Mucosa of stomach (tissue), 1 donor: ENCODE results near the gene TRIM24.
"Not testable (repeated sequence)": the region's sequence is repeated elsewhere in the genome, so short reads cannot be mapped to it uniquely, and the experiment has no call there.

ENCODE experiments used
- H3K27me3 ChIP-seq: one replicate; pipeline ENCODE4 v1.7.0; 2013; ENCODE audit warnings: mild to moderate bottlenecking, low read length; ENCODE audit not compliant: control insufficient read depth, insufficient read depth
- H3K36me3 ChIP-seq: one replicate; pipeline ENCODE4 v1.7.0; 2013; ENCODE audit warnings: low read length; ENCODE audit not compliant: control insufficient read depth, insufficient read depth
- H3K4me1 ChIP-seq: one replicate; pipeline ENCODE4 v1.7.0; 2013; ENCODE audit warnings: mild to moderate bottlenecking, low read length; ENCODE audit not compliant: control insufficient read depth, insufficient read depth
- H3K4me3 ChIP-seq: one replicate; pipeline ENCODE4 v1.7.0; 2013; ENCODE audit warnings: low read length
- H3K9ac ChIP-seq: one replicate; pipeline ENCODE4 v1.7.0; 2013; ENCODE audit warnings: mild to moderate bottlenecking, low read length, moderate library complexity
- H3K9me3 ChIP-seq: one replicate; pipeline ENCODE4 v1.7.0; 2013; ENCODE audit warnings: mild to moderate bottlenecking, low read length, moderate library complexity; ENCODE audit not compliant: control insufficient read depth
- donor health status: Pancreatic carcinoma.

TRIM24 gene

GRCh38 chr7:138460176-138460648 is at the start of gene TRIM24:
Gene TRIM24 (plus strand): TSS chr7:138460259. CDS start chr7:138460549, 290 bp downstream.
- H3K27me3 ChIP-seq = no peaks in the 10 kb centered on the region
- H3K9ac ChIP-seq = peak within 1 kb of the TSS; percentile 78
- no peaks in the 10 kb centered on the region for H3K9me3 ChIP-seq
- no peaks in the 10 kb centered on the region for H3K36me3 ChIP-seq
- H3K4me3 ChIP-seq = peak within 1 kb of the TSS; percentile 89
- H3K4me1 ChIP-seq = peaks cover 4% of the 10 kb centered on the region

- not testable (repeated sequence) for H3K27me3 ChIP-seq, H3K4me3 ChIP-seq, H3K4me1 ChIP-seq, H3K9ac ChIP-seq, H3K36me3 ChIP-seq, H3K9me3 ChIP-seq
Observed at GRCh38 chr7:138412077-138412476, 48.0 kb upstream of the TRIM24 start.

- H3K4me1 ChIP-seq, H3K9me3 ChIP-seq, H3K4me3 ChIP-seq, H3K9ac ChIP-seq, H3K36me3 ChIP-seq, H3K27me3 ChIP-seq: not testable (repeated sequence)
Observed at GRCh38 chr7:138412921-138413320, 47.1 kb upstream of the TRIM24 start.

GRCh38 chr7:138417078-138417700 is 42.9 kb upstream of the TRIM24 start:
- H3K9ac ChIP-seq = no peak overlapping the region
- H3K36me3 ChIP-seq = no peaks in the 10 kb centered on the region
- no peaks in the 10 kb centered on the region for H3K27me3 ChIP-seq
- H3K4me1 ChIP-seq = peaks cover 7% of the 10 kb centered on the region
- no peak overlapping the region for H3K4me3 ChIP-seq
- H3K9me3 ChIP-seq = no peaks in the 10 kb centered on the region

- H3K36me3 ChIP-seq = no peaks in the 10 kb centered on the region
- H3K27me3 ChIP-seq = no peaks in the 10 kb centered on the region
- no peak overlapping the region for H3K4me3 ChIP-seq
- H3K4me1 ChIP-seq = peaks cover 7% of the 10 kb centered on the region
- no peak overlapping the region for H3K9ac ChIP-seq
- no peaks in the 10 kb centered on the region for H3K9me3 ChIP-seq
Observed at GRCh38 chr7:138417764-138418163, 42.3 kb upstream of the TRIM24 start.

GRCh38 chr7:138418403-138418802 is 41.7 kb upstream of the TRIM24 start:
- H3K9me3 ChIP-seq, H3K9ac ChIP-seq, H3K36me3 ChIP-seq, H3K27me3 ChIP-seq, H3K4me3 ChIP-seq, H3K4me1 ChIP-seq: not testable (repeated sequence)

- no peak overlapping the region for H3K4me3 ChIP-seq
- peaks cover 10% of the 10 kb centered on the region for H3K9me3 ChIP-seq
- no peaks in the 10 kb centered on the region for H3K27me3 ChIP-seq
- H3K4me1 ChIP-seq = no peaks in the 10 kb centered on the region
- no peak overlapping the region for H3K9ac ChIP-seq
- no peaks in the 10 kb centered on the region for H3K36me3 ChIP-seq
Observed at GRCh38 chr7:138425026-138425425, 35.0 kb upstream of the TRIM24 start.

- no peaks in the 10 kb centered on the region for H3K27me3 ChIP-seq
- no peak overlapping the region for H3K9ac ChIP-seq
- no peak overlapping the region for H3K4me3 ChIP-seq
- H3K4me1 ChIP-seq = no peaks in the 10 kb centered on the region
- H3K9me3 ChIP-seq = peaks cover 16% of the 10 kb centered on the region
- no peaks in the 10 kb centered on the region for H3K36me3 ChIP-seq
Observed at GRCh38 chr7:138429577-138430250, 30.3 kb upstream of the TRIM24 start.

- H3K36me3 ChIP-seq = no peaks in the 10 kb centered on the region
- H3K9ac ChIP-seq = no peak overlapping the region
- H3K9me3 ChIP-seq = peaks cover 16% of the 10 kb centered on the region
- no peaks in the 10 kb centered on the region for H3K4me1 ChIP-seq
- H3K27me3 ChIP-seq = no peaks in the 10 kb centered on the region
- no peak overlapping the region for H3K4me3 ChIP-seq
Observed at GRCh38 chr7:138431517-138431916, 28.5 kb upstream of the TRIM24 start.

GRCh38 chr7:138433583-138434443 is 26.2 kb upstream of the TRIM24 start:
- H3K9ac ChIP-seq = no peak overlapping the region
- peaks cover 16% of the 10 kb centered on the region for H3K9me3 ChIP-seq
- H3K4me3 ChIP-seq = no peak overlapping the region
- no peaks in the 10 kb centered on the region for H3K27me3 ChIP-seq
- H3K36me3 ChIP-seq = no peaks in the 10 kb centered on the region
- no peaks in the 10 kb centered on the region for H3K4me1 ChIP-seq

GRCh38 chr7:138434597-138435019 is 25.5 kb upstream of the TRIM24 start:
- Histone ChIP-seq H3K27me3 (no peaks in the 10 kb centered on the region), H3K9ac (no peak overlapping the region), H3K9me3 (peaks cover 11% of the 10 kb centered on the region), H3K4me1 (no peaks in the 10 kb centered on the region), H3K4me3 (no peak overlapping the region), H3K36me3 (no peaks in the 10 kb centered on the region)
